B cell (primary cell): ENCODE data around the gene MAPK14. TPM values are rescaled to one million over a fixed set of nuclear protein-coding genes. Genes with fewer than 3 reads are reported as not detected.

Experiments used
- ATAC-seq: fragments of 200-7000 bp; cut with Tn5 transposase; one replicate; pipeline ENCODE4 v1.10.0; 2021; ENCODE audit warnings: low read depth, mild to moderate bottlenecking, moderate number of reproducible peaks, moderate library complexity
- CTCF ChIA-PET: fragments of 350-600 bp; sonication (Branson Sonifier 250); formaldehyde crosslinking; loops from one replicate; lab custom pipeline; 2021; ENCODE audit warnings: antibody characterized with exemption, inconsistent platforms; lab: Charles Lee
- POLR2A ChIA-PET: fragments of 350-600 bp; sonication (Branson Sonifier 250); formaldehyde crosslinking; loops from one replicate; lab custom pipeline; 2021; ENCODE audit warnings: antibody characterized with exemption; lab: Charles Lee
- DNase-seq: peaks from one replicate; pipeline ENCODE4 v3.0.0; 2013
- H2AFZ ChIP-seq: 2 replicates; pipeline ENCODE4 v1.6.1; 2012; ENCODE audit warnings: mild to moderate bottlenecking, low read depth, low read length; ENCODE audit not compliant: insufficient read depth, poor library complexity, severe bottlenecking
- H3K27ac ChIP-seq, 2 donors: 1 replicate in 1 of 2; 2 replicates in 1 of 2; pipeline ENCODE4 v1.5.1; 2012 to 2013; ENCODE audit warnings: low read length in 2 of 2, mild to moderate bottlenecking in 2 of 2, moderate library complexity in 1 of 2
- H3K27me3 ChIP-seq, 4 experiments: fragments of 200-600 bp in 1 of 4; sonication (generic) in 1 of 4; replicated peaks in 1 of 4; 1 replicate in 2 of 4; 2 replicates in 2 of 4; pipeline versions ENCODE4 v1.6.1 to v1.7.0; 2013 to 2016; ENCODE audit warnings: low read length in 3 of 4, mild to moderate bottlenecking in 2 of 4, mixed read lengths in 1 of 4, moderate library complexity in 1 of 4; ENCODE audit not compliant: insufficient read depth in 4 of 4, control insufficient read depth in 3 of 4; ENCODE audit errors: control extremely low read depth in 1 of 4
- H3K36me3 ChIP-seq, 2 experiments: replicated peaks in 1 of 2; 1 replicate in 1 of 2; 2 replicates in 1 of 2; pipeline versions ENCODE4 v1.6.1 to v1.7.1; 2013; ENCODE audit warnings: low read length in 1 of 2; ENCODE audit not compliant: insufficient read depth in 2 of 2, control insufficient read depth in 1 of 2; ENCODE audit errors: control extremely low read depth in 1 of 2, extremely low read depth in 1 of 2
- H3K4me1 ChIP-seq, 2 donors: fragments of 200-600 bp in 1 of 2; sonication (generic) in 1 of 2; 1 replicate in 1 of 2; 2 replicates in 1 of 2; pipeline versions ENCODE4 v1.5.1 to v1.6.1; 2013 to 2017; ENCODE audit warnings: low read length in 2 of 2; ENCODE audit not compliant: control insufficient read depth in 2 of 2, insufficient read depth in 2 of 2
- H3K4me2 ChIP-seq: replicated peaks from 2 replicates; pipeline ENCODE3; 2012; ENCODE audit warnings: mild to moderate bottlenecking, low read depth, low read length; ENCODE audit not compliant: poor library complexity, severe bottlenecking
- H3K4me3 ChIP-seq, 5 experiments: fragments of 200-600 bp in 1 of 5; sonication (generic) in 1 of 5; 1 replicate in 3 of 5; 2 replicates in 2 of 5; pipeline versions ENCODE4 v1.5.1 to v1.7.0; 2011 to 2016; ENCODE audit warnings: low read length in 4 of 5, mild to moderate bottlenecking in 4 of 5, low read depth in 2 of 5, control low read depth in 1 of 5, moderate library complexity in 1 of 5; ENCODE audit not compliant: insufficient read depth in 1 of 5; ENCODE audit errors: control extremely low read depth in 1 of 5, extremely low read depth in 1 of 5
- H3K79me2 ChIP-seq: fragments of 200-600 bp; sonication (generic); one replicate; pipeline ENCODE4 v1.6.0; 2016; ENCODE audit warnings: low read length; ENCODE audit not compliant: control insufficient read depth, insufficient read depth
- H3K9ac ChIP-seq: fragments of 200-600 bp; sonication (generic); 2 replicates; pipeline ENCODE4 v1.6.1; 2017; ENCODE audit warnings: mild to moderate bottlenecking, low read length, moderate library complexity
- H3K9me3 ChIP-seq, 3 donors: one replicate each; pipeline versions ENCODE4 v1.6.1 to v1.7.1; 2013; ENCODE audit warnings: low read length in 2 of 3; ENCODE audit not compliant: control insufficient read depth in 2 of 3, insufficient read depth in 1 of 3; ENCODE audit errors: control extremely low read depth in 1 of 3
- H4K20me1 ChIP-seq: 2 replicates; pipeline ENCODE4 v1.6.0; 2012; ENCODE audit warnings: mild to moderate bottlenecking, low read length; ENCODE audit not compliant: insufficient read depth, control insufficient read depth, poor library complexity, severe bottlenecking
- H3K27ac Mint-ChIP-seq: one replicate; pipeline ENCODE4 v1.8.0; 2021; ENCODE audit warnings: mixed read lengths
- H3K27me3 Mint-ChIP-seq: one replicate; pipeline ENCODE4 v1.8.0; 2021; ENCODE audit warnings: mixed read lengths
- H3K4me1 Mint-ChIP-seq: one replicate; pipeline ENCODE4 v1.8.0; 2021; ENCODE audit warnings: mixed read lengths
- H3K4me3 Mint-ChIP-seq: one replicate; pipeline ENCODE4 v1.8.0; 2021; ENCODE audit warnings: mixed read lengths
- H3K9me3 Mint-ChIP-seq: one replicate; pipeline ENCODE4 v1.8.0; 2022; ENCODE audit warnings: mixed read lengths; ENCODE audit not compliant: insufficient read depth
- EZH2 ChIP-seq: IDR thresholded peaks from 2 replicates; pipeline ENCODE4 v1.6.1; 2012; ENCODE audit warnings: borderline replicate concordance, low read depth, mild to moderate bottlenecking, moderate library complexity, low read length; ENCODE audit not compliant: insufficient read depth, poor library complexity, severe bottlenecking
- WGBS: methylation state at CpG from one replicate; pipeline ENCODE4 v1.1.5; 2013; ENCODE audit warnings: missing lambda C conversion rate; ENCODE audit not compliant: insufficient coverage; 5-methylcytosine and 5-hydroxymethylcytosine counted together
- intact Hi-C: fragments of 100-400 bp; cut with micrococcal nuclease; formaldehyde crosslinking; loops from one replicate; pipeline ENCODE4 v1.10.0; 2022
- polyA plus RNA-seq: library from polyadenylated mRNA; depleted of rRNA; stranded (reverse); fragments of >200 nt; gene quantifications from 2 replicates; pipeline ENCODE4 v1.2.3, GENCODE V29; 2012
- total RNA-seq, 2 donors: library from RNA; stranded (reverse); fragments of 120-200 nt in 1 of 2; gene quantifications; 1 replicate in 1 of 2; 2 replicates in 1 of 2; pipeline versions ENCODE4 v1.2.3 to v1.2.4, GENCODE V29; 2013 to 2022
- TF ChIP-seq, protein P1 (sequence below): fragments of 200-600 bp; IDR thresholded peaks from one replicate; pipeline ENCODE4 v1.8.0; 2022; ENCODE audit warnings: antibody characterized with exemption, mild to moderate bottlenecking

MAPK14 gene
- total and polyA plus RNA-seq, 2 donors (not counting 1 experiment from before 2014, with no cell fraction given): 19.5 to 50.4 TPM

DNA sequence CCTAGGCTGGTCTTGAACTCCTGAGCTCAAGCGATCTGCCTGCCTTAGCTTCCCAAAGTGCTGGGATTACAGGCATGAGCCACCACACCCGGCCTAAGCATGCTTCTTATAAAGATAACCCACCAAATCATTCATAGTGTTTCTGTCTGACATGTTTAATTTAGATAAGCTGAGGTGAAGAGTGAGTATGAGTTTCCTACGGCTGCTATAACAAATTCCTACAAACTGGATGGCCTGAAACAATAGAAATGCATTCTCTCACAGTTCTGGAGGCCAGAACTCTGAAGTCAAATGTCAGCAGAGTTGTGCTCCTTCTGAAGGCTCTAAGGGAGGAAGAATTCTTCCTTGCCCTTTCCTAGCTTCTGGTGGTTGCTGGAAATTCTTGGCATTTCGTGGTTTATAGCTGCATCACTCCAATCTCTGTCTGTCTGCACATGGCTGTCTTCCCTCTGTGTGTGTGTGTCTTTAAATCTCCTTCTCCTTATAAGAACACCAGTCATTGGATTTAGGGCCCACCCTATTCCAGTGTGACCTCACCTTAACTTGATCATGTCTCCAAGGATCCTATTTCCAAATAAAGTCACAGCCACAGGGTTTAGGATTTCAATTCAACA, 132.6 kb downstream of the MAPK14 start:
- no peaks in the 10 kb centered on the region for H3K27me3 ChIP-seq
- CTCF ChIA-PET: no interaction called here
- no peaks in the 10 kb centered on the region for H3K4me1 ChIP-seq
- H3K27ac ChIP-seq: no peak overlapping the region
- Mint-ChIP-seq H3K27me3 (no peaks in the 10 kb centered on the region), H3K4me3 (no peak overlapping the region), H3K27ac (no peak overlapping the region), H3K9me3 (no peaks in the 10 kb centered on the region), H3K4me1 (no peaks in the 10 kb centered on the region)
- H3K36me3 ChIP-seq: no peaks in the 10 kb centered on the region
- H3K4me2 ChIP-seq: no peak overlapping the region
- H3K9me3 ChIP-seq: peaks cover 1 to 11% (median 3%) of the 10 kb centered on the region in 3 donors
- WGBS: 80% methylated on average over 1 of the region's 4 CpGs
- H3K9ac ChIP-seq: no peak overlapping the region
- DNase-seq (no peak), ATAC-seq (no peak)
- TF ChIP-seq, protein P1, sequence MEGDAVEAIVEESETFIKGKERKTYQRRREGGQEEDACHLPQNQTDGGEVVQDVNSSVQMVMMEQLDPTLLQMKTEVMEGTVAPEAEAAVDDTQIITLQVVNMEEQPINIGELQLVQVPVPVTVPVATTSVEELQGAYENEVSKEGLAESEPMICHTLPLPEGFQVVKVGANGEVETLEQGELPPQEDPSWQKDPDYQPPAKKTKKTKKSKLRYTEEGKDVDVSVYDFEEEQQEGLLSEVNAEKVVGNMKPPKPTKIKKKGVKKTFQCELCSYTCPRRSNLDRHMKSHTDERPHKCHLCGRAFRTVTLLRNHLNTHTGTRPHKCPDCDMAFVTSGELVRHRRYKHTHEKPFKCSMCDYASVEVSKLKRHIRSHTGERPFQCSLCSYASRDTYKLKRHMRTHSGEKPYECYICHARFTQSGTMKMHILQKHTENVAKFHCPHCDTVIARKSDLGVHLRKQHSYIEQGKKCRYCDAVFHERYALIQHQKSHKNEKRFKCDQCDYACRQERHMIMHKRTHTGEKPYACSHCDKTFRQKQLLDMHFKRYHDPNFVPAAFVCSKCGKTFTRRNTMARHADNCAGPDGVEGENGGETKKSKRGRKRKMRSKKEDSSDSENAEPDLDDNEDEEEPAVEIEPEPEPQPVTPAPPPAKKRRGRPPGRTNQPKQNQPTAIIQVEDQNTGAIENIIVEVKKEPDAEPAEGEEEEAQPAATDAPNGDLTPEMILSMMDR: no peak
- TF ChIP-seq EZH2: no peak
- H3K79me2 ChIP-seq: no peaks in the 10 kb centered on the region
- intact Hi-C loops: no loop called here
- H3K4me3 ChIP-seq: no peak overlapping the region
- no peaks in the 10 kb centered on the region for H4K20me1 ChIP-seq
- POLR2A ChIA-PET: no interaction called here
- H2AFZ ChIP-seq: no peak overlapping the region

Other genes starting within 250 kb of the MAPK14 start
- not detected in 2 replicates for gene CLPSL1, start 246.8 kb upstream of the MAPK14 start, total RNA-seq
- gene CLPSL1, start 246.8 kb upstream of the MAPK14 start, polyA plus RNA-seq: not detected in 2 replicates
- gene CLPS, start 230.5 kb upstream of the MAPK14 start, total RNA-seq: not detected in 2 replicates
- not detected in 2 replicates for gene CLPS, start 230.5 kb upstream of the MAPK14 start, polyA plus RNA-seq
- gene LHFPL5, start 222.5 kb upstream of the MAPK14 start, total RNA-seq: not detected in 2 replicates
- not detected in 2 replicates for gene LHFPL5, start 222.5 kb upstream of the MAPK14 start, polyA plus RNA-seq
- gene SRPK1, start 106.7 kb upstream of the MAPK14 start, total RNA-seq: 53.3 and 61.9 TPM in 2 replicates
- 9.7 and 13.5 TPM in 2 replicates for gene SRPK1, start 106.7 kb upstream of the MAPK14 start, polyA plus RNA-seq
- not detected in 2 replicates for gene SLC26A8, start 3.2 kb upstream of the MAPK14 start, total RNA-seq
- 0.01 TPM in 1 of 2 replicates, not detected in the other for gene SLC26A8, start 3.2 kb upstream of the MAPK14 start, polyA plus RNA-seq
- gene MAPK13, start 102.7 kb downstream of the MAPK14 start, total RNA-seq: 18.0 and 20.6 TPM in 2 replicates
- gene MAPK13, start 102.7 kb downstream of the MAPK14 start, polyA plus RNA-seq: 31.5 and 34.8 TPM in 2 replicates
- 29.4 and 29.5 TPM in 2 replicates for gene BRPF3, start 168.9 kb downstream of the MAPK14 start, total RNA-seq
- 17.1 and 17.6 TPM in 2 replicates for gene BRPF3, start 168.9 kb downstream of the MAPK14 start, polyA plus RNA-seq
- 0.12 and 0.32 TPM in 2 replicates for gene PNPLA1, start 242.3 kb downstream of the MAPK14 start, total RNA-seq
- 0.10 TPM in 1 of 2 replicates, not detected in the other for gene PNPLA1, start 242.3 kb downstream of the MAPK14 start, polyA plus RNA-seq